Measurements from ENCODE around the gene RPRD1B.

The RPRD1B gene, protein sequence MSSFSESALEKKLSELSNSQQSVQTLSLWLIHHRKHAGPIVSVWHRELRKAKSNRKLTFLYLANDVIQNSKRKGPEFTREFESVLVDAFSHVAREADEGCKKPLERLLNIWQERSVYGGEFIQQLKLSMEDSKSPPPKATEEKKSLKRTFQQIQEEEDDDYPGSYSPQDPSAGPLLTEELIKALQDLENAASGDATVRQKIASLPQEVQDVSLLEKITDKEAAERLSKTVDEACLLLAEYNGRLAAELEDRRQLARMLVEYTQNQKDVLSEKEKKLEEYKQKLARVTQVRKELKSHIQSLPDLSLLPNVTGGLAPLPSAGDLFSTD

DNA sequence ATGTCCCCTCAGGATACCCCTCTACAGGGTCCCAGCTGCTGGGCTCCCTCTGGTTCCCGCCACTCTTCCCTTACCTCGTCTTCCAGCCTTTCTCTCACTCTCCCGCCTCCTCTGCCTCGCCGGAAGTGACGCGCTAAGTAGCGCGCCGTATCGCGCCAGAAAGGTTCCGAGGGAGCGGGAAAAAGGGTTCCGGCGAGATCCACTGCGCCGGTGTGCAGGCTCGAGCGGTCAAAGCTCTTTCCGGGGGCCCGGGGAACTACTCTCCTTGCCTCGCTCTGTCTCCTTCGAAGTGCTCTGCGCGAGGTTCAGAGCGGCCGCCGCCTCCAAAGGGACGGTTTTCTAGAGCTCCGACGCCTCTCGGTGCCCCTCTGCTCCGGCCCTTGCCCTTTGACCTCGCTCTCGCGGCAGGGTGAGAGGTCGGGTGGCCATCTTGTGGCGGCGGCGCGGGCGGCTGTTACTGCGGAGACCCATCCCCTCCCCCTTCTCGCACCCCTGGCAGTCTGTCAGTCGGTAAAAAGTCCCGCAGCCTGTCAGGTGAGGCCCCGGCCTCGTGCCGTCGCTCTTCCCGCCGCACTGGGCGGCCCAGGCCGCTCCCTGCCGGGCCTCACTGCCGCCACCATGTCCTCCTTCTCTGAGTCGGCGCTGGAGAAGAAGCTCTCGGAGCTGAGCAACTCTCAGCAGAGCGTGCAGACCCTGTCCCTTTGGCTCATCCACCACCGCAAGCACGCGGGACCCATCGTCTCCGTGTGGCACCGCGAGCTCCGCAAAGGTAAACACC is at the start of gene RPRD1B, which contains the start of gene TTI1:
Gene RPRD1B (plus strand): TSS at position 417 of the 778 bp plus-strand sequence. CDS start 202 bp downstream, at position 619.
Gene TTI1 (minus strand): TSS at position 127 of the 778 bp plus-strand sequence. CDS start 19,640 bp downstream, outside the sequence.
- no peak for FAIRE-seq

DNA sequence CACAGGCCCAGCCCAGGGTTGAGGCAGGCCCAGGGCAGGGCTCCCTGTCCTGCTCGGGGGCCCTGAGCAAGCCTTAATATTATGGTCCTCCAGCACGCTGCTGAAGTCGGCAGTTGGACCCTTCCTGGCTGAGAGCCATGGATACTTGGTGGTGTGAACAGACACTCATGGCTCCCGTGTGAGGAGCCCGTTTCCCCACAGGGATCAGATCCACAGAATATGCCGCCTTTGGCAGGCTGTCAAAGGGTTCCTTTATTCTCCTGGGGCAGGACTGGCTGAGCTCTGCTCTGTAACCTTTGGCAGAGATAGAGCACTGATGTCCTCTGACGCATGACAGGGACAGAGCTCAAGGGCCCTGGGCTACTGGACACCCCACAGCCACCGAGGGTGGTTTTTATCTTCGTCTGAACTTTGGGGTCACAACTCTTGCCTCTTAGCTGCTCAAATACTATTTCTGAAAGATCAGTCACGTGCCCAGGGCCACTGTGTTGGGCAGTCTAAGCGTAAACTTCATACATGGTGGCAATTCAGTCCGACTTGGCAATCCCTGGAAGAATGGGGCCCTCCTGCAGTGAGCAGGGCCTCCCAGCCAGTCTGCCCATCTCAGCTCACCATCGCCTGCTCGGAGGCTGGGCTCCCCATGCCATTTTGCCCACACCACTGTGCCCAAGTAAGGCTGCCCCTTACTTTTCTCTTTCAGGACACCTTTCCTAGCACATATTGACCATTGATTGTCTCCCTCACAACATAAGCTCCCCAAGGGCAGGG is 49.3 kb upstream of the RPRD1B start:
- FAIRE-seq = no peak

DNA sequence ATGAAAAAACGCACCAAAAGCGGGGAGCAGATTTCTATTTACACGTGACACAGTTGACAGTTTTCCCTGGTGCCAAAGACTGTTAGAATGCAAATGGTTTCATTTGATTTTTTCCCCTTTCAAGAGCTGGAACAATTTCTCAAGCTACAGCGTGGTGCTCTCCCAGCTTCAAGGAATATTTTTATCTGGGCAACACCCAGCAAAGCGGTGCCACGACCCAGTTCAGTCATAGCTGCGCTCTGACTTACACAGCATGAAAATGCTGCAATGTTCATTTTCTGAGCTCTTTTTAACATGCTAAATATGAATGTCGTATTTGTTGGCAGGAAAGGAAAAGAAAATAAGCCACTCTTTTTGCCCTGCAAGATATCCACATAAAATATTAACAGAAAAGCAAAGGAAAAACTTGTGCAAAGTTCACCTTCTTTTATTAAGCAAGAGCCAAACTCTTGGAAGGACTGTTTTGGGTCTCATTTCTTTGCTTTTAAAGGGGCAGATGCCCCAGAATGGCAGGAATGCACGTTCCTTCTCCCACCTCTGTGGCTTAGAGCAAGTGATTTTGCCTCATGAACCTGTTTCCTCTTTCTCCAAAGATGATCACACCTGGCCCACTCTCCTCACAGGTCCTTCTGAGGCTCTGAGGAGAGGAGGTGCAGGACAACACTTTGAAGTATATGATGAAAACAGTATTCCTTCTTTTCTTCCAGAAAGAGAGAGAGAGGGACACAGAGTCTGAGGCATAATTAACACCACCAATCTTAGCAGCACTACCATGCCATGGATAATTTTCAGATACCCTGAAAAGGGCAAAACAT is 47.3 kb upstream of the RPRD1B start:
- FAIRE-seq = no peak

- no peak for FAIRE-seq
Measured at GRCh38 chr20:37986873-37987601, 46.5 kb upstream of the RPRD1B start.

GRCh38 chr20:37987602-37988290 is 45.8 kb upstream of the RPRD1B start:
- FAIRE-seq = no peak

- no peak for FAIRE-seq
Measured at GRCh38 chr20:37988306-37988954, 45.1 kb upstream of the RPRD1B start.

GRCh38 chr20:37989601-37990295 is 43.8 kb upstream of the RPRD1B start:
- FAIRE-seq = no peak

DNA sequence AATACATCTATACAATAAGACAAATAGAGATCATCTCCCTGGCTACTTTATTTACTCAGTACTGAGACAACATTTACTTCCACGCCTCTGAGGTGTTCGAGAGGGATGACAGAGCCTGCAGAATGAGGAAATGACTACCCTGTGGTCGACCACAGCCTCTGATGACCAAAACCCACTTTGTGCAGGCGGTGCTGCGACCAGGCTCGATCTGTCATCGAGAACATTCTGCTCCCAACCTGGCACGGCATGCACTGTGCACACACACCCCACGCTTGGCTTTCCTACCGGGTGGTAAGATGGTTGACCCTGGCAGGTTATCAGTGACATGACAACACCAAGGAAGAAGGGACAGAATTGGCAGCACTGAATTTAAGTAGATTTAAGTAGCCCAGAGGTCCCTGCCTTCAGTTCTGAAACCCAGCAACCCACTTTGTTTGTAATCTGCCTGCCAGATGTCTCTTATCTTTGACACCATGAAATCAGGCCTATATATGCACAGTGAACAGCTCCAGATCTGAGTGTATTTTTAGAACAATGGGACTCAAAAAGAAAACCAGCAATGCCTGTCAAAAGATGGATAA is 42.9 kb upstream of the RPRD1B start:
- no peak for FAIRE-seq

- FAIRE-seq = no peak
Measured at GRCh38 chr20:37991157-37991866, 42.2 kb upstream of the RPRD1B start.

- no peak for FAIRE-seq
Measured at GRCh38 chr20:37991908-37992307, 41.6 kb upstream of the RPRD1B start.

- no peak for FAIRE-seq
Measured at GRCh38 chr20:37992802-37993409, 40.6 kb upstream of the RPRD1B start.

DNA sequence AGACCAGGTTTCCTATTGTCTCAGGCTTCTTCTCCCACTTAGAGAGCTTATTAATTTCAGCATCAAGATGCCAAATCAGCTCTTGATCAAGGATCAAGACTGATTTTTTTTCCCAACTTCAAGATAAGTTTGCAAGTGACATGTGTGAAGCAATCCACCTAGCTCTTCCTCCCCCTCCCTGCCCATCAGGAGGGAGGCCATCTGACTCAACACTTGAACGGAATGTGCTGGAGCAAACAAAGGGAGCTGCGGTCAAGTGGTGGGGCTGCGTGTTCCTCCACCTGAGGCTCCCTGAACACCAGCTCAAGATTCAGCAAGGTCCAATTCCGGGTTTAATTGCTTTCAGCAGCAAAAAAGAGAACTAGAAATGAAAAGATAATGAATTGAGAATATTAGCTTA is 39.0 kb upstream of the RPRD1B start:
- FAIRE-seq = no peak

DNA sequence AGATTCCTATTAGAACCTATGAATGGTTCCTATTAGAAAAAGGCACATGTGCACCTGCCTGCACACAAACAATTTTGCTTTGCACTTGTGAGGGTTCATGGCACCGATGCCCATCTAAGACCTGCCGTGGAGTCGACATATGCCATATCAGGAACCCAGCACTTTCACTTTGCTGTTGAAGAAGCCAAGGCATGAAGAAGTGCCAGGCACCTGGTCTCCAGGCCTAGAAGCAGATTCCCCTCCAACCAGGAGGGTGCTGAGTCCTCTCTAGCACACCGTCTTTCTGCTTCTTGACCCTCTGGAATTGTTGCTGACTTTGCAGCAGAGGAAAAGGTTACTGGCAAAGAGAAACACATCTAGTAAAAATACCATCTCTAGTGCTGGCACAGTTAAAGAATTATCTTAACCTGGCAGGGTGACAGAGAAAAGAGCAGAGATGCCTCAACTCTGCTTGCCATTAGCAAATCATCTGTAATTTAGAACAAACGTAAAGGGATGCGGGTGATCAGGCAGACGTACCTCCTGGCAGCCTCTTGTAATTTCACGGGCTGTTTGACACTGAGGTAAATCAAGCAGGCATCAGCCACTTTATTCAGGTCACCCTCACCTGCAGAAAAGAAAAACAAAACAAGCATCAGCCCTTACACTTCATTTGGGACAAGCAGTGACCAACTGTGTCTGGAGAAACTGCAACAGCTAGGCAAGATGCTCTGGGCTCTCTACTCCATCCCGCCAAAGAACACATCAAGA is 37.5 kb upstream of the RPRD1B start:
- no peak for FAIRE-seq

DNA sequence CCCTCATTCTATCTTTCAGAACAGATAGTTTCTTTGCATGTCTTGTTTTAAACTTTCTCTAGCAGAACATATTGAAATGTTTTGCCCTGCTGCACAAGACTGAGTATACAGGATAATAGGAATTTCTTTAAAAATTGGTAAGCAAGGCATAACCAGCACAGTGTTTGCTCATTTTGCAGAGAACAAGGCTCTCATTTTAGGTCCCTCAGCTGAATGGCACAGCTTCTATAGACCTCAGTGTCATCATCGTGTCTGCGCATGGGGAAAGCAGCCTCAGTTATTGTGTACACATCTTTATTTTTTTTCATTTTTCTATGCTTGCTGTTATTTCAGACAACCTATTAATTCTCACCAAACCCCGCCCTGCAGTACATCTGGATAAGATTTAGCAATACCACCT is 36.0 kb upstream of the RPRD1B start:
- FAIRE-seq = no peak

DNA sequence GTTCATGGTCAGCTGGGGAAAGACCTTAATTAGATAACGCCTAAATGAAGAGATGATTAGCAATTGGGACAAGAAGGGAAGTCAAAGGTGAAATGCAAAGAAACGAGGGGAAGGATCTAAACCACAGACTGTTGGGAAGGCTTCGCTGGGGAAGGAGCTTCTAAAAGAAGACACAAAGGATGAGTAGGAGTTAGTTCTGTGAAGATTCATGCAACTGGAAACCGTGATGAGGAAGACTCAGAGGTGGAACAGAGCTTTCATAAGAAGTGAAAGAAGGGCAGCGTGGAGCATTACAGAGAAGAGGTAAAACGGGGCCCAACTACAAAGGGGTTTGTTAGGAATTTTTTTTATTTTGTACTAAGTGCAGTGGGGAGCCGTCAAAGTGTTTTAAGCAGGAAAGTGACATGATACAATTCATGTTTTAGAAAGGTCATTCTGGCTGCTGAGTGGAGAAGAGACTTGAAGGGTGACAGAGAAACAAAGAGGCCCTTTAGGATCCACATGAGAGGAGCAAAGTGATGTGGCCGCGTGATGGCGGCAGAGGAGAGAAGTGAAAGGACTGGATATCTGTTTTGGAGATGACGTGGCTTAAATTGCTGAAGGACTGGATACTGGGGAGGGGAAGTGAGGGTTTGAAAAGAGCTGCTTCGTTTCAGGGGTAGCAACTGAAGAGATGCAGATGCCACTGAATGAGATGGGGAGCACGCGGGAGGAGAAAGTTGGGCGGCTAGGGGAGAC is 33.9 kb upstream of the RPRD1B start:
- FAIRE-seq = no peak

GRCh38 chr20:38000293-38000692 is 33.3 kb upstream of the RPRD1B start:
- FAIRE-seq = no peak

Measured in TTC549 (cell line).